Measurements from ENCODE around the gene SLC46A3.
"Not testable (repeated sequence)": the region's sequence is repeated elsewhere in the genome, so short reads cannot be mapped to it uniquely, and the experiment has no call there.

DNA sequence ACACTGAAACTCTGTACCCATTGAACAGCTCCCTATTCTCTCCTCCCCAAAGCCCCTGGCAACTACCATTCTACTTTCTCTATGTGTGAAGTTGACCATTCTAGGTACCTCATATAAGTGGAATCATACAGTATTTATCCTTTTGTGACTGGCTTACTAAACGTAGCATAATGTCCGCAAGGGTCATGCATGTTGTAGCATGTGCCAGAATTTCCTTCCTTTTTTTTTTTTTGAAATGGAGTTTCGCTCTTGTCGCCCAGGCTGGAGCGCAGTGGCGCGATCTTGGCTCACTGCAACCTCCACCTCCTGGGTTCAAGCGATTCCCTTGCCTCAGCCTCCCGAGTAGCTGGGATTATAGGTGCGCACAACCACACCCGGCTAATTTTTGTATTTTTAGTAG lies 23.7 kb upstream of the SLC46A3 start:
- TF ChIP-seq CTCF, POLR2A, POLR2AphosphoS5 (IDR thresholded peaks at IDR 0.05): not testable (repeated sequence)

All from stomach (tissue), 4 donors.